Transverse colon (tissue), 3 donors: ENCODE measurements around the gene MEGF8.

Experiments used
- POLR2A ChIP-seq: fragments of 450-650 bp; IDR thresholded peaks from one replicate; pipeline ENCODE4 v1.6.1; 2016; ENCODE audit warnings: antibody characterized with exemption, mild to moderate bottlenecking, moderate library complexity
- TF ChIP-seq, protein P1 (sequence below), 5 experiments: fragments of 200-600 bp in 3 of 5; fragments of 450-650 bp in 2 of 5; sonication (generic) in 3 of 5; IDR thresholded peaks; 1 replicate in 2 of 5; 2 replicates in 3 of 5; pipeline ENCODE4 v1.5.1; 2016 to 2017; ENCODE audit warnings: antibody characterized with exemption in 5 of 5, inconsistent platforms in 3 of 5, mild to moderate bottlenecking in 2 of 5, moderate library complexity in 1 of 5

DNA sequence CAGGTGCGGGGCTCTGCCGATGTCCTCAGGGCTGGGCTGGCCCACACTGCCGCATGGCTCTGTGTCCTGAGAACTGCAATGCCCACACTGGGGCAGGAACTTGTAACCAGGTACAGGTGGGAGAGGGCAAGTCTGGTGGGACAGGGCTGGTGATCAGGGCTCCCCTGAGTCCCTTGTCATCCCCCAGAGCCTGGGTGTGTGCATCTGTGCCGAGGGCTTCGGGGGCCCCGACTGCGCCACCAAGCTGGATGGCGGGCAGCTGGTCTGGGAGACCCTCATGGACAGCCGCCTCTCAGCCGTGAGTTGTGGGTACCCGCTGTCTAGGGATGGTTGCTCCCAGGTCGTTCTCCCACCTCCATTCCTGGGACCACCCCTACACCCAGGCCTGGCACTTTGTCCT lies 30.5 kb downstream of the MEGF8 start:
- TF ChIP-seq, protein P1, sequence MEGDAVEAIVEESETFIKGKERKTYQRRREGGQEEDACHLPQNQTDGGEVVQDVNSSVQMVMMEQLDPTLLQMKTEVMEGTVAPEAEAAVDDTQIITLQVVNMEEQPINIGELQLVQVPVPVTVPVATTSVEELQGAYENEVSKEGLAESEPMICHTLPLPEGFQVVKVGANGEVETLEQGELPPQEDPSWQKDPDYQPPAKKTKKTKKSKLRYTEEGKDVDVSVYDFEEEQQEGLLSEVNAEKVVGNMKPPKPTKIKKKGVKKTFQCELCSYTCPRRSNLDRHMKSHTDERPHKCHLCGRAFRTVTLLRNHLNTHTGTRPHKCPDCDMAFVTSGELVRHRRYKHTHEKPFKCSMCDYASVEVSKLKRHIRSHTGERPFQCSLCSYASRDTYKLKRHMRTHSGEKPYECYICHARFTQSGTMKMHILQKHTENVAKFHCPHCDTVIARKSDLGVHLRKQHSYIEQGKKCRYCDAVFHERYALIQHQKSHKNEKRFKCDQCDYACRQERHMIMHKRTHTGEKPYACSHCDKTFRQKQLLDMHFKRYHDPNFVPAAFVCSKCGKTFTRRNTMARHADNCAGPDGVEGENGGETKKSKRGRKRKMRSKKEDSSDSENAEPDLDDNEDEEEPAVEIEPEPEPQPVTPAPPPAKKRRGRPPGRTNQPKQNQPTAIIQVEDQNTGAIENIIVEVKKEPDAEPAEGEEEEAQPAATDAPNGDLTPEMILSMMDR (IDR thresholded peaks at IDR 0.05), result no peak
- TF ChIP-seq POLR2A, result no peak
